ENCODE results near the gene SF3B2.

DNA sequence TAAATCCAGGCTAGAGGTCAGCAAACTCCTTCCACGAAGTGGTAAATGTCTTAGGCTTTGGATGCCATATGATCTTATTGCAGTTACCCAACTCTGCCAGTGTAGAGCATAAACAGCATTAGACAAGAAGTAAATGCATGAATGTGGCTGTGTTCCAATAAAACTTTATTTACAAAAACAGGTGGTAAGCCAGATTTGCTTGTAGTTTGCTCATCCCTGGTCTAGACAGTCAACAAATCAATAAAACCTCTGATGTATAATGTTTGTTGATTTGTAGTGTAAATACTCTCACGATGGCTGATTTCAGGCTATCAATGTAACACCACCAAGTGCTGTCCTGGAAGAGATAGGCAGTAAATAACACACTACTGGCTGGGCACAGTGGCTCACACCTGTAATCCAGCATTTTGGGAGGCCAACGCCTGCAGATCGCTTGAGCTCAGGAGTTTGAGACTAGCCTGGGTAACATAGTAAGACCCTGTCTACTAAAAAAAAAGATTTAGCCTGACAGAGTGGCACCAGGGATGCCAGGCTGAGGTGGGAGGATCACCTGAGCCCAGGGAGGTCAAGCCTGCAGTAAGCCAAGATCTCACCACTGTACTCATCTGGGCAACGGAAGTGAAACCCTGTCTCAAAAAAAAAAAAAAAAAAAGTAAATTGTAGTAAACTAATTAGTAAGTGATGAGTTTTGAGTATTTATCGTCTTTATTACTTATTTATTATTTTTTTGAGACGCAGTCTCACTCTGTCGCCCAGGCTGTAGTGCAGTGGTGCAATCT is 19.0 kb upstream of the SF3B2 start:
- TF ChIP-seq POLR2A (IDR thresholded peaks at IDR 0.05; ENCODE audit: low read depth), result no peak
- TF ChIP-seq, protein P1, sequence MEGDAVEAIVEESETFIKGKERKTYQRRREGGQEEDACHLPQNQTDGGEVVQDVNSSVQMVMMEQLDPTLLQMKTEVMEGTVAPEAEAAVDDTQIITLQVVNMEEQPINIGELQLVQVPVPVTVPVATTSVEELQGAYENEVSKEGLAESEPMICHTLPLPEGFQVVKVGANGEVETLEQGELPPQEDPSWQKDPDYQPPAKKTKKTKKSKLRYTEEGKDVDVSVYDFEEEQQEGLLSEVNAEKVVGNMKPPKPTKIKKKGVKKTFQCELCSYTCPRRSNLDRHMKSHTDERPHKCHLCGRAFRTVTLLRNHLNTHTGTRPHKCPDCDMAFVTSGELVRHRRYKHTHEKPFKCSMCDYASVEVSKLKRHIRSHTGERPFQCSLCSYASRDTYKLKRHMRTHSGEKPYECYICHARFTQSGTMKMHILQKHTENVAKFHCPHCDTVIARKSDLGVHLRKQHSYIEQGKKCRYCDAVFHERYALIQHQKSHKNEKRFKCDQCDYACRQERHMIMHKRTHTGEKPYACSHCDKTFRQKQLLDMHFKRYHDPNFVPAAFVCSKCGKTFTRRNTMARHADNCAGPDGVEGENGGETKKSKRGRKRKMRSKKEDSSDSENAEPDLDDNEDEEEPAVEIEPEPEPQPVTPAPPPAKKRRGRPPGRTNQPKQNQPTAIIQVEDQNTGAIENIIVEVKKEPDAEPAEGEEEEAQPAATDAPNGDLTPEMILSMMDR (IDR thresholded peaks at IDR 0.05), result no peak
- TF ChIP-seq POLR2AphosphoS5 (IDR thresholded peaks at IDR 0.05), result no peak

Data from esophagus muscularis mucosa (tissue), 3 donors.